Measurements from ENCODE around the gene NUP133. TPM values are rescaled to one million over a fixed set of nuclear protein-coding genes. Genes with fewer than 3 reads are reported as not detected.

Gene NUP133
- total RNA-seq, 2 experiments from 2014 or later, result 58.8 to 62.4 TPM

DNA sequence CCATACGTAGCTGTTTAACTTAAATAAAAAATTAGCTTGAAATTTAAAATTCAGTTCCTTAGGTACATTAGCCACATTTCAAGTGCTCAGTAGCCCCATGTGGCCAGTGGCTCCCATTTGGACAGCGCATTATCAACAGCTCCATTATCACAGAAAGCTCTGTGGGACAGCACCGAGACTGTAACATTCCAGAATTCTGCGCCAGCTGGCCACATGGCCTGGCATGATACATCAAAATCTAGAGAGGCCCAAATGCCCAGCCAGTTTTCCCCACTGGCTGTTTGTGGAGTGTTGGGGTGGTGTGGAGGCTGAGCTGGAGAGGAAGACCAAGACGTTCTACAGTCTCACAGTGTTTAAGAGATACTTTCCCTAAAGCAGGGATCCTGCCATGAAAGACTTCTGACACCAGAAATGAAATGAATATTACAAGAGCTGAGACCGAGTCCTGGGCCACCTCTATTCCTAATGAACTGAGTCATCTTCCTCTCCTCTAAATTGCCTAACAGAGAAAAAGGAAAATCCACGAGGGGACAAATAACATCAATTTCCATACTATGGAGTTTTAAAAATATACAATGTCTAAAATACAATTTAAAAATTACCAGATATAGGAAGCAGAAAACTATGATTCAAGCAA is 47.0 kb downstream of the NUP133 start:
- POLR2A ChIA-PET, result no interaction called here
- CTCF ChIA-PET, result no interaction called here

- CTCF ChIA-PET, result no interaction called here
- POLR2A ChIA-PET, result no interaction called here
Measured at GRCh38 chr1:229459815-229460214, 48.3 kb downstream of the NUP133 start.

GRCh38 chr1:229457436-229457835 is 50.7 kb downstream of the NUP133 start:
- POLR2A ChIA-PET, result no interaction called here

DNA sequence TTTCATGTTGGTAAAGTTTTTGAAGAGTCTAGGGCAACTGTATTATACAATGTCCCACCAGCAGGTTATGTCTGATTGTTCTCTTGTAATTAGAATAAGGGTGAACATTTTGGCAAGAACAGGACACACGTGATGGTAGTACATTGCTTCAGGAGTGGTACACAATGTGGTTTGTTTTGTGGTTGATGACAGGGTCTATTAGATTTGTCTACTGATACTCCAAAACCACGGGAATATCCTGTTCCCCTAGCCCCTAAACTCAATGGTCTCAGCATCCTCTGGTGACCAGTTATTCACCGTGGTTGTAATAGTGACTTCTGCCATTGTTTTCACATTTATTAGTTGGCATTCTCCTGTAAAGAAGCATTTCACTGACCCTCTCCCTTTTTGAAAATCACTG is 52.1 kb downstream of the NUP133 start:
- POLR2A ChIA-PET, result no interaction called here
- CTCF ChIA-PET, result no interaction called here

More at GRCh38 chr1:229457436-229457835, 50.7 kb downstream of the NUP133 start:
- CTCF ChIA-PET, result no interaction called here

DNA sequence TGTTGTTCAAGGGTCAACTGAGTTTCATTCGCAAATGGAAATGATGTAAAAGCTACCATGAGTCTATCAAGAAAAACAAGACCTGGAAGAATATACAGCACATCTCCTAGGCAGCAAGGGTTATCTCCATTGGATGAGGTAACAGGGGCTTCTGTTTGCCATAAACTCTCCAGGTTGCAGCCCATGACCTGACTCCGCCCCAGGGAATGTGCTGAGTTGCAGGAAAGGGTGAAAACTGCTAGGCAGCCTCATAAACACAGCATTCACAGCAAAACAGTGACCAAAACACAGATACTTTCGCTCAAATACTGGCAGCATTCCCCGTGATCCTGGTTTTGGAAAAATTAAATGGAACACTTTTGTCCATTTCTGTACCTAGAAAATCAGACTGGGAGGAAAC is 54.1 kb downstream of the NUP133 start:
- POLR2A ChIA-PET, result interaction anchor here (0.6 kb wide), 1 partner anchor 30 kb away, joined by 3 read pairs; no protein-coding TSS in a partner anchor
- CTCF ChIA-PET, result no interaction called here

- POLR2A ChIA-PET, result no interaction called here
Measured at GRCh38 chr1:229452956-229453801, 55.0 kb downstream of the NUP133 start.

GRCh38 chr1:229448845-229449244 is 59.3 kb downstream of the NUP133 start:
- POLR2A ChIA-PET, result no interaction called here
- CTCF ChIA-PET, result no interaction called here

More at GRCh38 chr1:229452956-229453801, 55.0 kb downstream of the NUP133 start:
- CTCF ChIA-PET, result no interaction called here

- CTCF ChIA-PET, result no interaction called here
- POLR2A ChIA-PET, result no interaction called here
Measured at GRCh38 chr1:229448354-229448753, 59.8 kb downstream of the NUP133 start.

GRCh38 chr1:229447809-229448252 is 60.3 kb downstream of the NUP133 start:
- ChIA-PET CTCF (no interaction called here), POLR2A (no interaction called here)

DNA sequence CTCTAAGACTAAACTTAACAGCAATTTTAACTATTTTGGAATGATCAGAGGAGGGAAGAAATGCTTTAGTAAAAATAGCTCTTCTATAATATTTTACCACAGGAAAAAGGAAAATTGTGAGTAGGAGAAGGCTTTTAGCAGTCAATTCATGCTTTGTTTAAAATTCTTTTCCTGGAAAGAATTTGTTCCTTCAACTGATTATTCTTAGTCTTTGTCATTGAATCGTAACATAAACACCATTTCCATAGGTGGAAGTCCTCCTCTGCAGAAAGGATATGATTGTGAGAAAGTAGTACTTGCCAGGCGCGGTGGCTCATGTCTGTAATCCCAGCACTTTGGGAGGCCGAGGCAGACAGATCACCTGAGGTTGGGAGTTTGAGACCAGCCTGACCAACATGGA is 62.3 kb downstream of the NUP133 start:
- CTCF ChIA-PET, result no interaction called here
- POLR2A ChIA-PET, result no interaction called here

GRCh38 chr1:229440851-229441537 is 67.1 kb downstream of the NUP133 start:
- ChIA-PET POLR2A (interaction anchor here (1.0 to 1.3 kb wide), 3 partner anchors 9 to 118 kb away, joined by 3 to 4 read pairs (median 3); partner anchors contain the start of genes ABCB10 and NUP133), CTCF (interaction anchor here (0.5 to 1.0 kb wide), 3 partner anchors 40 to 224 kb away, joined by 3 to 4 read pairs (median 3); no protein-coding TSS in a partner anchor)

GRCh38 chr1:229438021-229438420 is 70.1 kb downstream of the NUP133 start:
- ChIA-PET POLR2A (no interaction called here), CTCF (no interaction called here)

- ChIA-PET CTCF (interaction anchor here (0.7 kb wide), 1 partner anchor 122 kb away, joined by 4 read pairs; no protein-coding TSS in a partner anchor), POLR2A (no interaction called here)
Measured at GRCh38 chr1:229437443-229437842, 70.7 kb downstream of the NUP133 start.

DNA sequence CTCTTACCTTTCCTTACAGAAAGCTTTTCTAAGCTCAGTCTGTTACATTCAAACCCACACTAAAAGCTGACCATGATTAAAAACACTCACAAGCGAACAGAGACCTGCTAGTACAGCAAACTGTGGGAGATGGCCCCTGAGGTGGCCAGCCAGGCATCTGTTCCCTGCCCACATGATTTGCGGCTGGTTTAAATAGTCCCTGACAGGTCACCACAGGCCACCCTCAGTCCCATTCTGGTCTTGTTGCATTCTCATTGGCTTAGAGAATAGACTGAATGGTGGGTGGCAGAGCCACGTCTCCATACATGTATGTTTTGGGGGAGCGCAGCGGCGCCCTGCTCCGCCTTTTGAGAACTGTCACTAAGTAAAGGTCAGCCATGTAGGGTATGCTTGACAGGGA is 71.9 kb downstream of the NUP133 start:
- CTCF ChIA-PET, result no interaction called here
- POLR2A ChIA-PET, result no interaction called here

- CTCF ChIA-PET, result no interaction called here
- POLR2A ChIA-PET, result no interaction called here
Measured at GRCh38 chr1:229434641-229435051, 73.5 kb downstream of the NUP133 start.

- ChIA-PET CTCF (no interaction called here), POLR2A (no interaction called here)
Measured at GRCh38 chr1:229434005-229434640, 74.0 kb downstream of the NUP133 start, which contains the start of gene ACTA1. Gene ACTA1 (minus strand): TSS chr1:229434094. CDS start chr1:229433115, 979 bp downstream.

- ChIA-PET CTCF (no interaction called here), POLR2A (no interaction called here)
Measured at GRCh38 chr1:229433364-229434004, 74.7 kb downstream of the NUP133 start.

- CTCF ChIA-PET, result no interaction called here
- POLR2A ChIA-PET, result no interaction called here
Measured at GRCh38 chr1:229432905-229433304, 75.2 kb downstream of the NUP133 start.

GRCh38 chr1:229432116-229432461 is 76.1 kb downstream of the NUP133 start:
- CTCF ChIA-PET, result no interaction called here
- POLR2A ChIA-PET, result interaction anchor here (1.1 kb wide), 1 partner anchor 9 kb away, joined by 3 read pairs; no protein-coding TSS in a partner anchor

All from activated CD8-positive, alpha-beta memory T cell treated with anti-CD3 and anti-CD28 coated beads for 36 hours (primary cell).